A673 (cell line): Measurements from ENCODE around the gene SCG2.

Experiments
- EZH2 ChIP-seq: fragments of 200-600 bp; sonication (generic); IDR thresholded peaks from 2 replicates; pipeline ENCODE4 v1.6.1; 2017; ENCODE audit warnings: borderline replicate concordance, low read depth, mild to moderate bottlenecking, mixed read lengths, antibody characterized with exemption, low read length; ENCODE audit not compliant: poor library complexity, severe bottlenecking
- TF ChIP-seq, protein P1 (sequence below): fragments of 300-800, 200-600 bp; sonication (generic); conservative IDR thresholded peaks from 2 replicates; pipeline ENCODE4 v1.5.1; 2017; ENCODE audit warnings: low read depth, mild to moderate bottlenecking, antibody characterized with exemption, low read length, moderate library complexity, mixed read lengths

DNA sequence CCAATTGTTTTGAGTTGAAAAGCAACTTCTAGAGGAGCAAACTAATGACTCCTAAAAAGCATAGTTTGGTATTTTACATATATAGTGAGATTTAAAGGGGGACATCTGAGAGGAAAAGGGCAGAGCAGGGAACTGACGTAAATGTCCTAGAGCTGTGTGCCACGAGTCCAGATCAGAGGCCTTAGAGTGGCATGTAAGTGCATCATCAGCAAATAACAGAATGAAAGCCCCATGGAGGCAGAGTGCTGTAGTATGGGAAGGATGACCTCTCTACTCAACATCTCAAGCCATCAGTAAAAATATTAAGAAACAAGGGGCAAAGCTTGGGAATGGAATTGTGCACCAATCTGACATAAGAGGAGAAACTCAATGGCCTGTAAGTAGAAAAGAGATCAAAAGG lies 31.4 kb downstream of the SCG2 start:
- TF ChIP-seq, protein P1, sequence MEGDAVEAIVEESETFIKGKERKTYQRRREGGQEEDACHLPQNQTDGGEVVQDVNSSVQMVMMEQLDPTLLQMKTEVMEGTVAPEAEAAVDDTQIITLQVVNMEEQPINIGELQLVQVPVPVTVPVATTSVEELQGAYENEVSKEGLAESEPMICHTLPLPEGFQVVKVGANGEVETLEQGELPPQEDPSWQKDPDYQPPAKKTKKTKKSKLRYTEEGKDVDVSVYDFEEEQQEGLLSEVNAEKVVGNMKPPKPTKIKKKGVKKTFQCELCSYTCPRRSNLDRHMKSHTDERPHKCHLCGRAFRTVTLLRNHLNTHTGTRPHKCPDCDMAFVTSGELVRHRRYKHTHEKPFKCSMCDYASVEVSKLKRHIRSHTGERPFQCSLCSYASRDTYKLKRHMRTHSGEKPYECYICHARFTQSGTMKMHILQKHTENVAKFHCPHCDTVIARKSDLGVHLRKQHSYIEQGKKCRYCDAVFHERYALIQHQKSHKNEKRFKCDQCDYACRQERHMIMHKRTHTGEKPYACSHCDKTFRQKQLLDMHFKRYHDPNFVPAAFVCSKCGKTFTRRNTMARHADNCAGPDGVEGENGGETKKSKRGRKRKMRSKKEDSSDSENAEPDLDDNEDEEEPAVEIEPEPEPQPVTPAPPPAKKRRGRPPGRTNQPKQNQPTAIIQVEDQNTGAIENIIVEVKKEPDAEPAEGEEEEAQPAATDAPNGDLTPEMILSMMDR = no peak
- TF ChIP-seq EZH2 = no peak
